ENCODE results near the gene EPC1.

DNA sequence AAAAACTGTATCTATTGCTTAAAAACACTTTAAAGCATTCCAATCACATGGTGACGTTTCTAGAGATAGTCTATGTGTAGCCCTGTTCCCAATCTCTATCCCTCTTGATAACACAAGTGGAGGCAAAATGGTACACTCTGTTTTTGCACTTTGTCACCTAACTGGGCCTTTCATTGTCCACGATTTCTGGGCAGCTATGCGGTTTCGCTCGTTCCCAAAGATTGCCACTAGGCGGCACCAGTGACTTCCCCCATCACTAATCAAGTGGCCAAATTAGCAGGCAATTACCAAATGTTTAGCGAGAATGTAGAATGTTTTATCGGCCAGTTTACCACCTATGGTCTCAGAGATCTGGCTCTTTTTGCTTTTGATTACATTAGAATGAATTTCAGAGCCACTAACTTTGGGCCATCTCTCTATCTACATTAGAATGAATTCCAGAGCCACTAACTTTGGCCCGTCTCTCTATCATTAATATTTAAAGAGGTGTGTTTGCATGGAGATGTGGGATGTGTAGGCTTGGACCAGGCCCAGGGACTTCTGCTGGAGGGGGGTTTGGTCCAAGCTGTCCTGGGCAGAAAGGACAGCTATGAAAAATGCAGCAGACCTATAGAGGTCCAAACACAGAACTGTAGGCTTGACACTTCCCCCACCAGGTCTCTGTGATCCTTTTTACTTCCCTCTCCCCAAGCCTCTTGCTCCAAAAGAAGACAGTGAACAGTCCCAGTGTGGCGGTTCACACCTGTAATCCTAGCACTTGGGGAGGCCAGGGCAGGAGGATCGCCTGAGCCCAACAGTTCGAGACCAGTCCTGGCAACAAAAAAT is 90.1 kb downstream of the EPC1 start:
- TF ChIP-seq, protein P1, sequence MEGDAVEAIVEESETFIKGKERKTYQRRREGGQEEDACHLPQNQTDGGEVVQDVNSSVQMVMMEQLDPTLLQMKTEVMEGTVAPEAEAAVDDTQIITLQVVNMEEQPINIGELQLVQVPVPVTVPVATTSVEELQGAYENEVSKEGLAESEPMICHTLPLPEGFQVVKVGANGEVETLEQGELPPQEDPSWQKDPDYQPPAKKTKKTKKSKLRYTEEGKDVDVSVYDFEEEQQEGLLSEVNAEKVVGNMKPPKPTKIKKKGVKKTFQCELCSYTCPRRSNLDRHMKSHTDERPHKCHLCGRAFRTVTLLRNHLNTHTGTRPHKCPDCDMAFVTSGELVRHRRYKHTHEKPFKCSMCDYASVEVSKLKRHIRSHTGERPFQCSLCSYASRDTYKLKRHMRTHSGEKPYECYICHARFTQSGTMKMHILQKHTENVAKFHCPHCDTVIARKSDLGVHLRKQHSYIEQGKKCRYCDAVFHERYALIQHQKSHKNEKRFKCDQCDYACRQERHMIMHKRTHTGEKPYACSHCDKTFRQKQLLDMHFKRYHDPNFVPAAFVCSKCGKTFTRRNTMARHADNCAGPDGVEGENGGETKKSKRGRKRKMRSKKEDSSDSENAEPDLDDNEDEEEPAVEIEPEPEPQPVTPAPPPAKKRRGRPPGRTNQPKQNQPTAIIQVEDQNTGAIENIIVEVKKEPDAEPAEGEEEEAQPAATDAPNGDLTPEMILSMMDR (IDR thresholded peaks at IDR 0.05; ENCODE audit: insufficient read depth, low read depth, low read length), result peak; percentile 92
- TF ChIP-seq EZH2 (IDR thresholded peaks at IDR 0.05; ENCODE audit: insufficient read depth, low read length), result no peak
